MM.1S (cell line): ENCODE results near the gene KCNA5.

ENCODE experiments used
- EZH2 ChIP-seq: fragments of 300-600 bp; sonication (generic); optimal IDR thresholded peaks from 2 replicates; pipeline ENCODE3; 2017; ENCODE audit warnings: low read depth, mild to moderate bottlenecking, antibody characterized with exemption, low read length, mixed read lengths
- TF ChIP-seq, protein P1 (sequence below): fragments of 300-600 bp; sonication (generic); IDR thresholded peaks from 2 replicates; pipeline ENCODE4 v1.5.1; 2016; ENCODE audit warnings: antibody characterized with exemption, low read length, mixed read lengths

DNA sequence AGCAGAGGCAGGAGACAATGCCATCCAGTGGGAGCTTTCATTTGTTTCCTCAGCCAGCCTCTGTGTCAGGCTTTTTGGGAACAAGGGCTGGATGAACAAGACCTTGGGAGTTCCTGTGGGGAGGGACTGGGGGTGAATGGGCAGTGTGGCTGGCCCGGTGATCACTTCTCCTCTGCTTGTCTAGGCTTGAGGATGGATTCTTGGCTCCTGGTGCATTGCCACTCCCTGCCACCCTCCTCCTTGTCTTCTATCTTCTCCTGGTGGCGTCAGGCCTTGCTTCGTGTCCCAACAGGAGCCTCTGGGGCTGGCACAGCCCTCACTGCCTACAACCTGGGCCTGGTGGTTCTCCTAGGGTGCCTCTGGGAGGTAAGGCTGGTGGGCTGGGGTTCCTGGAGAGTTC lies 25.0 kb upstream of the KCNA5 start:
- TF ChIP-seq, protein P1, sequence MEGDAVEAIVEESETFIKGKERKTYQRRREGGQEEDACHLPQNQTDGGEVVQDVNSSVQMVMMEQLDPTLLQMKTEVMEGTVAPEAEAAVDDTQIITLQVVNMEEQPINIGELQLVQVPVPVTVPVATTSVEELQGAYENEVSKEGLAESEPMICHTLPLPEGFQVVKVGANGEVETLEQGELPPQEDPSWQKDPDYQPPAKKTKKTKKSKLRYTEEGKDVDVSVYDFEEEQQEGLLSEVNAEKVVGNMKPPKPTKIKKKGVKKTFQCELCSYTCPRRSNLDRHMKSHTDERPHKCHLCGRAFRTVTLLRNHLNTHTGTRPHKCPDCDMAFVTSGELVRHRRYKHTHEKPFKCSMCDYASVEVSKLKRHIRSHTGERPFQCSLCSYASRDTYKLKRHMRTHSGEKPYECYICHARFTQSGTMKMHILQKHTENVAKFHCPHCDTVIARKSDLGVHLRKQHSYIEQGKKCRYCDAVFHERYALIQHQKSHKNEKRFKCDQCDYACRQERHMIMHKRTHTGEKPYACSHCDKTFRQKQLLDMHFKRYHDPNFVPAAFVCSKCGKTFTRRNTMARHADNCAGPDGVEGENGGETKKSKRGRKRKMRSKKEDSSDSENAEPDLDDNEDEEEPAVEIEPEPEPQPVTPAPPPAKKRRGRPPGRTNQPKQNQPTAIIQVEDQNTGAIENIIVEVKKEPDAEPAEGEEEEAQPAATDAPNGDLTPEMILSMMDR: no peak
- no peak for TF ChIP-seq EZH2
